IMR-90 (cell line): ENCODE measurements around the gene G3BP2. TPM values are rescaled to one million over a fixed set of nuclear protein-coding genes. Genes with fewer than 3 reads are reported as not detected.
A peak's percentile ranks its signal among the peaks of the same experiment; 100 is the strongest.

Experiments used
- ATAC-seq: fragments of 200-7000 bp; cut with Tn5 transposase; 2 replicates; pipeline ENCODE4 v1.9.1; 2020; ENCODE audit warnings: low read depth, mild to moderate bottlenecking, moderate library complexity
- Bru-seq: library from RNA; stranded (reverse); fragments of 400-500 nt; gene quantifications from one replicate; lab custom pipeline; 2021; lab: Mats Ljungman, UMichigan
- BruChase-seq, 2 experiments: library from RNA; stranded (reverse); fragments of 400-500 nt; gene quantifications; one replicate each; lab custom pipeline; 2021; lab: Mats Ljungman, UMichigan
- BruUV-seq: library from RNA; stranded (reverse); fragments of 400-500 nt; replicated peaks from 2 replicates; lab custom pipeline; 2021; lab: Mats Ljungman, UMichigan
- CTCF ChIA-PET: fragments of 300-600 bp; formaldehyde crosslinking; extraction: SDS; loops from one replicate; lab custom pipeline; 2021; ENCODE audit warnings: antibody characterized with exemption; lab: Yijun Ruan, JAX
- POLR2A ChIA-PET: fragments of 300-600 bp; sonication (Branson Sonifier 250); formaldehyde crosslinking; loops from one replicate; lab custom pipeline; 2022; ENCODE audit warnings: antibody characterized with exemption; ENCODE audit not compliant: unreplicated experiment; lab: Charles Lee
- DNase-seq: peaks from one replicate; pipeline ENCODE4 v3.0.0; 2013
- H2AFZ ChIP-seq: replicated peaks from 2 replicates; pipeline ENCODE3; 2013; ENCODE audit warnings: low read length, mild to moderate bottlenecking; ENCODE audit not compliant: poor library complexity
- H2AK5ac ChIP-seq: 2 replicates; pipeline ENCODE4 v1.6.1; 2013; ENCODE audit warnings: low read depth, low read length, inconsistent platforms
- H2AK9ac ChIP-seq: replicated peaks from 2 replicates; pipeline ENCODE3; 2013; ENCODE audit warnings: mild to moderate bottlenecking, low read depth, low read length, moderate library complexity; ENCODE audit not compliant: poor library complexity
- H2BK120ac ChIP-seq: 2 replicates; pipeline ENCODE4 v1.6.1; 2013; ENCODE audit warnings: low read depth, low read length, inconsistent platforms
- H2BK15ac ChIP-seq: 3 replicates; pipeline ENCODE4 v1.6.1; 2013; ENCODE audit warnings: low read depth, low read length, inconsistent platforms
- H2BK20ac ChIP-seq: 2 replicates; pipeline ENCODE4 v1.6.1; 2013; ENCODE audit warnings: low read depth, mild to moderate bottlenecking, inconsistent platforms, low read length, moderate library complexity
- H2BK5ac ChIP-seq: 2 replicates; pipeline ENCODE4 v1.6.1; 2013; ENCODE audit warnings: mild to moderate bottlenecking, low read depth, low read length, inconsistent platforms; ENCODE audit not compliant: poor library complexity, severe bottlenecking
- H3K14ac ChIP-seq: replicated peaks from 2 replicates; pipeline ENCODE4 v1.6.1; 2013; ENCODE audit warnings: low read depth, low read length, inconsistent platforms
- H3K18ac ChIP-seq: 2 replicates; pipeline ENCODE4 v1.6.1; 2013; ENCODE audit warnings: low read depth, low read length, control low read depth
- H3K23ac ChIP-seq: 2 replicates; pipeline ENCODE4 v1.6.1; 2013; ENCODE audit warnings: low read depth, low read length, inconsistent platforms
- H3K27ac ChIP-seq: 2 replicates; pipeline ENCODE4 v1.5.1; 2013; ENCODE audit warnings: mild to moderate bottlenecking, control low read depth, low read length; ENCODE audit not compliant: insufficient read depth
- H3K27me3 ChIP-seq: 2 replicates; pipeline ENCODE4 v1.6.1; 2013; ENCODE audit warnings: low read length; ENCODE audit not compliant: control insufficient read depth, insufficient read depth
- H3K36me3 ChIP-seq: 2 replicates; pipeline ENCODE4 v1.6.1; 2013; ENCODE audit warnings: low read length, mixed read lengths; ENCODE audit not compliant: control insufficient read depth, insufficient read depth
- H3K4ac ChIP-seq: 2 replicates; pipeline ENCODE4 v1.6.1; 2013; ENCODE audit warnings: low read depth, low read length, inconsistent platforms
- H3K4me1 ChIP-seq: 2 replicates; pipeline ENCODE4 v1.6.1; 2013; ENCODE audit warnings: low read length, mixed read lengths; ENCODE audit not compliant: control insufficient read depth, insufficient read depth
- H3K4me2 ChIP-seq: 2 replicates; pipeline ENCODE4 v1.6.1; 2013; ENCODE audit warnings: low read depth, mild to moderate bottlenecking, control low read depth, low read length, moderate library complexity
- H3K4me3 ChIP-seq: 2 replicates; pipeline ENCODE4 v1.5.1; 2013; ENCODE audit warnings: low read depth, mild to moderate bottlenecking, control low read depth, low read length, moderate library complexity; ENCODE audit not compliant: insufficient read depth
- H3K56ac ChIP-seq: 2 replicates; pipeline ENCODE4 v1.6.1; 2013; ENCODE audit warnings: low read length, inconsistent platforms; ENCODE audit not compliant: insufficient read depth; ENCODE audit errors: extremely low read depth
- H3K79me1 ChIP-seq, 2 experiments: 2 replicates each; pipeline ENCODE4 v1.6.1; 2013; ENCODE audit warnings: low read length in 2 of 2, inconsistent platforms in 1 of 2, low read depth in 1 of 2
- H3K9ac ChIP-seq: 2 replicates; pipeline ENCODE4 v1.6.1; 2013; ENCODE audit warnings: low read depth, low read length, control low read depth
- H3K9me1 ChIP-seq: 2 replicates; pipeline ENCODE4 v1.6.1; 2013; ENCODE audit warnings: low read length, inconsistent platforms; ENCODE audit not compliant: insufficient read depth
- H3K9me3 ChIP-seq: 2 replicates; pipeline ENCODE4 v1.6.1; 2013; ENCODE audit warnings: low read length; ENCODE audit not compliant: control insufficient read depth, insufficient read depth
- H4K20me1 ChIP-seq: 2 replicates; pipeline ENCODE4 v1.6.1; 2013; ENCODE audit warnings: low read length, inconsistent platforms; ENCODE audit not compliant: insufficient read depth
- H4K5ac ChIP-seq: 2 replicates; pipeline ENCODE4 v1.6.1; 2013; ENCODE audit warnings: mild to moderate bottlenecking, low read depth, low read length, control low read depth
- H4K8ac ChIP-seq, 2 experiments: 2 replicates each; pipeline ENCODE4 v1.6.1; 2013; ENCODE audit warnings: low read depth in 2 of 2, low read length in 2 of 2, control low read depth in 1 of 2, inconsistent platforms in 1 of 2
- H4K91ac ChIP-seq: 2 replicates; pipeline ENCODE4 v1.6.1; 2013; ENCODE audit warnings: low read depth, low read length, inconsistent platforms; ENCODE audit not compliant: insufficient read depth
- MAFK ChIP-seq: IDR thresholded peaks from 2 replicates; pipeline ENCODE4 v1.6.1; 2012; ENCODE audit warnings: low read depth, low read length, improper control_type of control experiment
- MAZ ChIP-seq: IDR thresholded peaks from 2 replicates; pipeline ENCODE4 v1.6.1; 2012; ENCODE audit warnings: low read depth, mild to moderate bottlenecking, low read length, improper control_type of control experiment, moderate library complexity, borderline replicate concordance
- MXI1 ChIP-seq: IDR thresholded peaks from 2 replicates; pipeline ENCODE4 v1.6.1; 2012; ENCODE audit warnings: low read depth, mild to moderate bottlenecking, low read length, moderate library complexity, borderline replicate concordance
- POLR2A ChIP-seq: IDR thresholded peaks from 2 replicates; pipeline ENCODE4 v1.6.1; 2012; ENCODE audit warnings: mild to moderate bottlenecking, low read depth, low read length
- RCOR1 ChIP-seq: IDR thresholded peaks from 2 replicates; pipeline ENCODE4 v1.6.1; 2012; ENCODE audit warnings: mild to moderate bottlenecking, low read length, improper control_type of control experiment; ENCODE audit not compliant: insufficient replicate concordance
- USF2 ChIP-seq: fragments of 150-350 bp; IDR thresholded peaks from 2 replicates; pipeline ENCODE4 v1.6.1; 2017; ENCODE audit warnings: mild to moderate bottlenecking, antibody characterized with exemption, low read length, low read depth
- WGBS, 2 experiments: methylation state at CpG; one replicate each; pipeline versions ENCODE4 v1.1.5 to v1.1.7; 2013; ENCODE audit warnings: missing lambda C conversion rate in 2 of 2; ENCODE audit not compliant: insufficient read length in 1 of 2; ENCODE audit errors: extremely low coverage in 2 of 2; 5-methylcytosine and 5-hydroxymethylcytosine counted together
- dilution Hi-C: fragments of 300-500 bp; cut with HindIII; formaldehyde crosslinking; loops from one replicate; pipeline ENCODE4 v1.14.3; 2018; ENCODE audit warnings: low sequenced_read_pairs; ENCODE audit not compliant: unreplicated experiment
- in situ Hi-C: fragments of 300-500 bp; cut with MboI; formaldehyde crosslinking; loops from 3 replicates; pipeline ENCODE4 v1.14.3; 2019; ENCODE audit warnings: low sequenced_read_pairs, inconsistent platforms, mixed read lengths
- intact Hi-C: fragments of 100-400 bp; cut with micrococcal nuclease; formaldehyde crosslinking; loops from 2 replicates; pipeline ENCODE4 v1.10.0; 2022
- long read RNA-seq: library from polyadenylated mRNA; unstranded; transcript quantifications from one replicate; pipeline ENCODE4 v2.0.0, GENCODE V29; 2021; ENCODE audit not compliant: unreplicated experiment
- polyA plus RNA-seq, 3 experiments: library from polyadenylated mRNA; depleted of rRNA; stranded (reverse); fragments of >200 nt; gene quantifications; 2 replicates each; pipeline ENCODE4 v1.2.3, GENCODE V29; 2012; ENCODE audit warnings: low replicate concordance in 1 of 3
- total RNA-seq: library from RNA; depleted of rRNA; stranded (reverse); fragments of >200 nt; gene quantifications from 2 replicates; pipeline ENCODE4 v1.2.3, GENCODE V29; 2012; rRNA removed

G3BP2 gene
- total RNA-seq (183 and 306 TPM in 2 replicates), polyA plus RNA-seq (2012; rRNA removed) (63.3 and 80.5 TPM in 2 replicates), Bru-seq, nascent RNA (percentile 94 among the genes with signal in this experiment), BruChase-seq, experiment 1, labeled RNA remaining after a 6-hour chase (percentile 96 among the genes with signal in this experiment), BruChase-seq, experiment 2, labeled RNA remaining after a 2-hour chase (percentile 95 among the genes with signal in this experiment)
- polyA plus RNA-seq (2012; cell fraction: cytosol; rRNA removed): 38.6 and 103 TPM in 2 replicates
- 11.8 and 39.2 TPM in 2 replicates for polyA plus RNA-seq (2012; cell fraction: nucleus; rRNA removed; ENCODE audit: low replicate concordance)
- long read RNA-seq, full-length matches to known transcripts: 151 of 196 reads
- long read RNA-seq, partial matches to known transcripts: 9 of 196 reads
- long read RNA-seq, other reads (novel, unspliced or antisense): 36 of 196 reads

DNA sequence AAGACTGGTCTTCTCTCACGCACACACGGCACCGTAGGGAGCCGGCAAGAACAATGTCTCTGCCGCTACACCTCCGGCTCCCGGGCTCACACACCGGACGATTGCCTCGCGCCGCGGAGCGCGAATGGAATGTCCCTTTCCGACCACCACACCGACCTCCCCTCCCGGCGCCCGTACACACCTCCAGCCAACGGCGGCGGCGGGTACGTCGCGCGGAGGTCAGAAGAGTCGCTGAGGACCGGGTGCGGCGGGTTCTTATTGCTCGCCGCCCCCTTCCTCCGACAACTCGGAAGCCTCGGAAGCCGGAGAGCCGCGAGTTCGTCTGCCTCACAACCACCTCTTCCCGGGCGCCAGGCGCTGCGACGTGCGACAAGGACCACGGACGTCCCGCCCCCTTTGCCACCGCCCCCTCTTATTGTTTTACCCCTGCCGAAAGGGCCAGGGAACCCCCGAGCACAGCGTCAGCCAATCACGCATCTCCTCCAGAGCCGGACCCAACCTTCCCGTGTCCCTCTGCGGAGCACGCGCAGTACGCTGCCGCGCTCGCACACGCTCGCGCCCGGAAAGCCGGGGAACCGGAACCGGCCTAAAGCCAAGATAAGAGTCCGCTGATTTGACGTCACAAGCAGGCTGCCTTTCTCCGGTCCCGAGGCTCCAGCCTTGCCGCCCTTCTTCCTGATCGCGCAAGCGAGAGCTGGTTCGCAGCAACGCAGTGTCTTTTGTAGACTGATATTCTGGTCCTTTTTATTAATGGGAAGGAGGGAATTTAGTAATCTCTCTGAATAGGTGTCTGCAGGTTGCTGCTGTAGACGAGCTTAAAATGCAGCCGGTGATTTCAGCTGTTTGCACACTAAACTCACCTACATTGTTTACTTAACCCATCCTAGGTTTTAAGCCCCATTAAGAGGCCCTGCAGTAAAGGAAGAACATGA is at the start of gene G3BP2:
G3BP2 (minus strand) TSS at position 385 of the 932 bp plus-strand sequence. CDS start 11,386 bp downstream, outside the sequence.
- peak within 1 kb of the TSS; percentile 86 for H2AK5ac ChIP-seq
- H3K79me1 ChIP-seq: peaks cover 0 to 40% of the 10 kb centered on the region in 2 experiments; a peak in 2 of 4 replicates
- dilution Hi-C loops (no loop called here), in situ Hi-C loops (no loop called here), intact Hi-C loops (loop anchor here (1.0 to 5.0 kb wide), 2 partner anchors 51 to 174 kb away; partner anchors contain the start of gene USO1)
- no peaks in the 10 kb centered on the region for H3K36me3 ChIP-seq
- H3K4me3 ChIP-seq: peak within 1 kb of the TSS; percentile 93
- peak within 1 kb of the TSS; percentile 95 for H4K5ac ChIP-seq
- peak within 1 kb of the TSS; percentile 83 for H3K27ac ChIP-seq
- peak within 1 kb of the TSS; percentile 62 for H2BK120ac ChIP-seq
- 0 out of 2 replicates have a peak within 1 kb of the TSS, but pooled peaks have one; percentile 12 for H2BK20ac ChIP-seq
- peak within 1 kb of the TSS; percentile 90 for H2AFZ ChIP-seq
- peak within 1 kb of the TSS; percentile 88 for H3K23ac ChIP-seq
- peak within 1 kb of the TSS; percentile 97 for H3K9ac ChIP-seq
- BruUV-seq: no TSS peak
- peak within 1 kb of the TSS; percentile 98 for H4K8ac ChIP-seq
- peak within 1 kb of the TSS; percentile 100 for H3K4me2 ChIP-seq
- H3K4ac ChIP-seq: peak within 1 kb of the TSS; percentile 84
- CTCF ChIA-PET: interaction anchor here (1.4 to 1.7 kb wide), 3 partner anchors 19 to 51 kb away, joined by 3 to 8 read pairs (median 4); partner anchors contain the start of gene USO1
- H3K27me3 ChIP-seq: no peaks in the 10 kb centered on the region
- peak within 1 kb of the TSS; percentile 82 for H4K91ac ChIP-seq
- ATAC-seq: peak; percentile 98
- peak within 1 kb of the TSS; percentile 82 for H2BK5ac ChIP-seq
- POLR2A ChIA-PET: interaction anchor here (0.8 kb wide), 1 partner anchor 51 kb away, joined by 5 read pairs; the partner anchor contains the start of gene USO1
- H3K4me1 ChIP-seq: peaks cover 4% of the 10 kb centered on the region
- H4K20me1 ChIP-seq: peaks cover 41% of the 10 kb centered on the region; the same call in 1 of the 2 replicates
- peak; percentile 98 for DNase-seq
- H2BK15ac ChIP-seq: peak within 1 kb of the TSS; percentile 23; the same call in 2 of the 3 replicates
- no peaks in the 10 kb centered on the region for H3K9me3 ChIP-seq
- peak within 1 kb of the TSS; percentile 88 for H3K56ac ChIP-seq
- WGBS, 2 experiments: 1% methylated on average over 32 of the region's 83 CpGs; no CpG with 5 or more reads in 1 of the 2 experiments
- no peaks in the 10 kb centered on the region; the same call in 1 of the 2 replicates for H3K9me1 ChIP-seq
- peak within 1 kb of the TSS; percentile 67 for H3K18ac ChIP-seq
- TF ChIP-seq USF2 (peak; percentile 18), POLR2A (peak; percentile 78), MXI1 (peak; percentile 81), RCOR1 (no peak), MAFK (no peak), MAZ (peak; percentile 45; the same call in 1 of the 2 replicates)
- H3K14ac ChIP-seq: peak within 1 kb of the TSS; percentile 94
- H2AK9ac ChIP-seq: peak within 1 kb of the TSS; percentile 99
